ENCODE data around the gene RET.
"Not testable (repeated sequence)": the region's sequence is repeated elsewhere in the genome, so short reads cannot be mapped to it uniquely, and the experiment has no call there.

RET gene

GRCh38 chr10:43136432-43136831, 59.6 kb downstream of the RET start:
- no peak for DNase-seq (ENCODE audit: low read depth)

GRCh38 chr10:43136995-43137716, 60.3 kb downstream of the RET start:
- no peak for DNase-seq (ENCODE audit: low read depth)

- DNase-seq (ENCODE audit: low read depth): peak; percentile 35
Measured at GRCh38 chr10:43137717-43138020, 60.8 kb downstream of the RET start.

- peak; percentile 84 for DNase-seq (ENCODE audit: low read depth)
Measured at GRCh38 chr10:43138021-43138756, 61.3 kb downstream of the RET start, which contains the start of gene CSGALNACT2. Gene CSGALNACT2 (plus strand): TSS chr10:43138445. CDS start chr10:43155150, 16,705 bp downstream.

GRCh38 chr10:43138757-43139241, 61.9 kb downstream of the RET start:
- DNase-seq (ENCODE audit: low read depth): peak; percentile 30

- DNase-seq (ENCODE audit: low read depth): no peak
Measured at GRCh38 chr10:43141421-43141820, 64.6 kb downstream of the RET start.

- no peak for DNase-seq (ENCODE audit: low read depth)
Measured at GRCh38 chr10:43145311-43145710, 68.4 kb downstream of the RET start.

- DNase-seq (ENCODE audit: low read depth): not testable (repeated sequence)
Measured at GRCh38 chr10:43145936-43146335, 69.1 kb downstream of the RET start.

GRCh38 chr10:43151371-43151770, 74.5 kb downstream of the RET start:
- no peak for DNase-seq (ENCODE audit: low read depth)

- DNase-seq (ENCODE audit: low read depth): no peak
Measured at GRCh38 chr10:43153901-43154300, 77.0 kb downstream of the RET start.

GRCh38 chr10:43155221-43155620, 78.4 kb downstream of the RET start:
- DNase-seq (ENCODE audit: low read depth): no peak

GRCh38 chr10:43155741-43156140, 78.9 kb downstream of the RET start:
- DNase-seq (ENCODE audit: low read depth): no peak

- no peak for DNase-seq (ENCODE audit: low read depth)
Measured at GRCh38 chr10:43156590-43157341, 79.9 kb downstream of the RET start.

- no peak for DNase-seq (ENCODE audit: low read depth)
Measured at GRCh38 chr10:43158636-43159035, 81.8 kb downstream of the RET start.

GRCh38 chr10:43160046-43160920, 83.4 kb downstream of the RET start:
- peak; percentile 8 for DNase-seq (ENCODE audit: low read depth)

- no peak for DNase-seq (ENCODE audit: low read depth)
Measured at GRCh38 chr10:43160921-43161255, 84.0 kb downstream of the RET start.

- no peak for DNase-seq (ENCODE audit: low read depth)
Measured at GRCh38 chr10:43162604-43163003, 85.7 kb downstream of the RET start.

- DNase-seq (ENCODE audit: low read depth): no peak
Measured at GRCh38 chr10:43166207-43166879, 89.5 kb downstream of the RET start.

GRCh38 chr10:43166880-43167497, 90.1 kb downstream of the RET start:
- DNase-seq (ENCODE audit: low read depth): no peak

- DNase-seq (ENCODE audit: low read depth): no peak
Measured at GRCh38 chr10:43167498-43167889, 90.6 kb downstream of the RET start.

GRCh38 chr10:43170491-43170890, 93.6 kb downstream of the RET start:
- no peak for DNase-seq (ENCODE audit: low read depth)

Data from stimulated activated CD8-positive, alpha-beta memory T cell treated with anti-CD3 and anti-CD28 coated beads, Interleukin-12 subunit alpha, Interleukin-12 subunit beta, amount 100 ng/mL, for 4 hours (primary cell).